Right renal pelvis (tissue), 4 donors: Measurements from ENCODE around the gene THAP5. TPM values are rescaled to one million over a fixed set of nuclear protein-coding genes. Genes with fewer than 3 reads are reported as not detected.
"Not testable (repeated sequence)": the region's sequence is repeated elsewhere in the genome, so short reads cannot be mapped to it uniquely, and the experiment has no call there.

Experiments
- DNase-seq, 4 donors: peaks; one replicate each; pipeline ENCODE4 v3.0.0-alpha.2; 2013; ENCODE audit warnings: low read depth in 4 of 4, low spot score in 3 of 4, missing footprints in 1 of 4
- polyA plus RNA-seq, 4 donors: library from polyadenylated mRNA; unstranded; fragments of 120-200 nt; gene quantifications; one replicate each; pipeline ENCODE4 v1.2.1, GENCODE V29; 2013; ENCODE audit not compliant: insufficient read length in 4 of 4

Gene THAP5
- polyA plus RNA-seq, 4 donors = 36.6 to 48.7 (median 38.6) TPM

- DNase-seq = no peak
Observed at GRCh38 chr7:108585843-108586242, 16.3 kb upstream of the THAP5 start.

DNA sequence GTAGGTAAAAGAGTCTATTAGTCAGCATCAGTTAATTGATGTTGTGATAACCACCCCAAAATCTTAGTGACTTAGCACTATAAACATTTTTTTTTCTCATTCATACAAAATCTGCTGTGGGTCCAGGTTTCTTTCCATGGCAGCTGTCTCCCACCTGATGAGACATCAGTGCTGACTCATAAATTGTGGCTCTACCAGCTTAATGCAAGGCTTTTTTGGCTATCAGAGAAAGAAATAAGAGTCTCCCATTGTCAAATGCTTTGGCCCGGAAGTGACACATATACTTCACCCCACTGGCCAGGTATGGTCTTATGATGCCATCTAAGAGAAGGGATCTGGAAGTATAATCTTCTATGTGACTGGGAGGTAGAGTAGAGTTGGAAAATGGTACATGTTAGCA is 14.7 kb upstream of the THAP5 start:
- no peak for DNase-seq

GRCh38 chr7:108581655-108582491 is 12.4 kb upstream of the THAP5 start:
- DNase-seq = peak in 1 of 4 donors; percentile 31

- DNase-seq = no peak
Observed at GRCh38 chr7:108580298-108580697, 10.8 kb upstream of the THAP5 start.

DNA sequence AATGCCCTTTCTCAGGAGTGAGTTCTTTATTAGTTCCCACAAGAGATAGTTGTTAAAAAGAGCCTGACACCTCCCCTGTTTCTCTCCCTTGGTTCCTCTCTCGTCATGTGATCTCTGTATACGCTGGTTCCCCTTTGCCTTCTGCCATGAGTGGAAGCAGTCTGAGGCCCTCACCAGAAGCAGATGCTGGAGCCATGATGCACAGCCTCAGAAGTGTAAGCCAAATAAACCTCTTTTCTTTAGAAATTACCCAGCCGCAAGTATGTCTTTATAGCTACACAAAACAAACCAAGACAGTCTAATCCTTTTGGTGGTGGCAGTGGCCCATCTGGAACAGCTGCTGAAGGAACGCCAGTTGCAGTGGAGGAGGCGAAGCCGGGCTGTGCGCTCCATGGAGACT is 9.4 kb upstream of the THAP5 start:
- DNase-seq = no peak

DNA sequence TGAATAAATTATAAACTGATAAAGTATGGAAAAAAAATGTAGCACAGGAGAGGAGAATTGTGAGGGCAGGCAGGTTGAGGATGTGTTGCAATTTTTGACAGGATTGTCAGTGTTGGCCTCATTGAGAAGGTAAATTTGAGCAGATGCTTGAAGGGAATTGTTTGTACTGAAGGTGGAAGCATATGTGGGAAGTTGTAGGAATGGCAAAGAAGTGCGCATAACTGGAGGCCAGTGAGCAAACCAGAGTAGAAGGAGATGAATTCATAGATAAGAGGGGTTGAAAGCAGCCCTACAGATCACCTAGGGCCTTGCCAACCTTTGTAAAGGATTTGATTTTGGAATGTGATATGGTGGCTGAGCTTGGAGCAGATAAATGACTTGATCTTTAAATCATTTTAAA is 6.6 kb upstream of the THAP5 start:
- no peak for DNase-seq

GRCh38 chr7:108575156-108575555 is 5.7 kb upstream of the THAP5 start:
- no peak for DNase-seq

DNA sequence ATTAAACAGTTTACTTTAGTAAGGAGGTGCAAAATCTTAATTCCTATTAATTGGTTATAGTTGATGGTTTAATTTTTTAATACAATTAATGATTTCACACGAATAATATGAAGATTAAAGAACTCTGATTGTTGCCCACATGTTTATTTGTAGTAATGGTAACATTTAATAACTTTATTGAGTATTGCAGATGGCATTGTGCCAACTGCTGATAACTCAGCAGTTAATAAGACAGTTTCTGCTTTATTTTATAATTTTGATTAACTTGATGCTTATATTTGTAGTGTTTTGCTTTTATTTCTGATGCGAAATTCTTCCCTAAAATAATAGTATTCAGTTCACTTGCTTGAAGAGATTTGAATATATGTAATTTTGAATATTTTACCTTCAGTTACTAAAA is 3.0 kb upstream of the THAP5 start:
- DNase-seq = no peak

DNA sequence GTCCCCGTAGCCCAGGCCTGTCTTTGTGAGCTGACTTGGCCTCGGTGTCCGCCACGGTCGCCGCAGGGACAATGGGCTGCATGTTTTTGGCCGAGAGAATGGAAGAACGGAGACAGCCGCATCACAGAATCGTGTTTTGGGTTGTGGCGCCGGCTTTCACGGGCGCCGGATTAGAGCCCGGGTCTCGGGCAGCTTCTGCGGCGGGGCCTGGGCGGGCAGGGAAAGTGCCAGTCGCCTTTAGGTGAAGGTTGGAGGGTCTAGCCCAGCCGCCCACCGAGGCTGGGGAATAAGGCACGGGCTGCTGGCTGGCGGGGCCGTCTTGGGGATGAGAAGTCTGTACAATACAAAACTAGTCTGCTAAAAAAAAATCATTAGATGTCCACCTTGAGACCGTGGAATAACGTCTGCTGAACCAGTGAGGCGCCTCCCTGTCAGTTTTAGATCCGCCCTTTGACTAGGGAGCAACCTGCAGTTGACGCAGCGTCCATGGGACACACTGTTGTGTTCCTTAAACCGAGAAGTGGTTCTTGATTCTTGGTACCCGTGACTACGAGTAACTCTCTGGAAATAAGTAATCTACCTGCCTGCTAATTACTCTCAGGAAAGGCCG is 745 bp upstream of the THAP5 start:
- peak in 2 of 4 donors; percentile 25 to 37 for DNase-seq

- peak in 1 of 4 donors; percentile 23 for DNase-seq
Observed at GRCh38 chr7:108568801-108569380, 615 bp downstream of the THAP5 start.

- no peak for DNase-seq
Observed at GRCh38 chr7:108565987-108566386, 3.5 kb downstream of the THAP5 start.

DNA sequence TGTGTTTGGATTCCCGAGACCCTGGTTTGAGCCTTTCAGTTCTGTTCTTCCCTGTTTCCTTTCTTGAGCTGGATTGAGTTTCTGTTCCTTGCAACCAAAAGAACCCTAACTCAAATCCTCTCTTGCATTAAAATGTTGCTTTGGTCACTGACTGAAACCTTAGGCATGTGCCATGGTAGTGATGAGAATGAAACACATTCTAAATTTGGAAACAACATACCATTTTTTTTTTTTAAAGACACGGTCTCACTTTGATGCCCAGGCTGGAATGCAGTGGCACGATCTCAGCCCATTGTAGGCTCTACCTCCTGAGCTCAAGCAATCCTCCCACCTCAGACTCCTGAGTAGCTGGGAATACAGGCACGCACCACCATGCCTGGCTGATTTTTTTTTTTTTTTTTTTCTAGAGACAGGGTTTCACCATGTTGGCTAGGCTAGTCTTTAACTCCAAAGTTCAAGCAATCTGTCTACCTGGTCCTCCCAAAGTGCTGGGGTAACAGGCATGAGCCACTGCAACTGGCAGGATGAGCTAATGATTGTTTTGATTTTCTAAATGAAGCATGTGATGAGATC is 8.4 kb downstream of the THAP5 start:
- DNase-seq = no peak

DNA sequence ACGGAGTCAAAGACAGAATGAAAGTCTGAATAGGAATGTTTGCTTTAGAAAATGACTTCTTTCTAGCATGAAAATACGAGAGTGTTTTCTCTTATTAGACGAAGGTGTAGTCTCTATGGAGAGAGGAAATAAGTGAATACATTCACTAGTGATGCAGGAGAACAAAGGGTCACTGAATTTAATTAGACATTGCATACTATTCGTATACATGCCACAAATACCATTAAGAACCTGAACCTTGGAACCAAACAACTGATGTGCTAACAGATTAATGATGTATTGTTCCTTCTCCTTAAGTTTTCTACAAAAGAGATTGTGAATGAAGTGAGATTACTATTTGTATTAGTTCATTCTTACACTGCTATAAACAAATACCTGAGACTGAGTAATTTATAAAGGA is 10.3 kb downstream of the THAP5 start:
- DNase-seq = no peak

DNA sequence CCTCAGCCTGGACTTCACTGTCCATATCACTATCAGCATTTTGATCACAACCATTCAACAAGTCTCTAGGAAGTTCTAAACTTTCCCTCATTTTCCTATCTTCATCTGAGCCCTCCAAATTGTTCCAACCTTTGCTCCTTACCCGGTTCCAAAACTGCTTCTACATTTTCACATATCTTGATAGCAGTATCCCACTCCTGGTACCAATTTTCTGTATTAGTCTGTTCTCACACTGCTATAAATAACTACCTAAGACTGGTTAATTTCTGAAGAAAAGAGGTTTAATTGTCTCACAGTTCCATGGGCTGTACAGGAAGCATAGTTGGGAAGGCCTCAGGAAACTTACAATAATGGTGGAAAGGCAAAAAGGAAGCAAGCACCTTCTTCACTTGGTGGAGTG is 11.9 kb downstream of the THAP5 start:
- no peak for DNase-seq

GRCh38 chr7:108557191-108557590 is 12.3 kb downstream of the THAP5 start:
- no peak for DNase-seq

DNA sequence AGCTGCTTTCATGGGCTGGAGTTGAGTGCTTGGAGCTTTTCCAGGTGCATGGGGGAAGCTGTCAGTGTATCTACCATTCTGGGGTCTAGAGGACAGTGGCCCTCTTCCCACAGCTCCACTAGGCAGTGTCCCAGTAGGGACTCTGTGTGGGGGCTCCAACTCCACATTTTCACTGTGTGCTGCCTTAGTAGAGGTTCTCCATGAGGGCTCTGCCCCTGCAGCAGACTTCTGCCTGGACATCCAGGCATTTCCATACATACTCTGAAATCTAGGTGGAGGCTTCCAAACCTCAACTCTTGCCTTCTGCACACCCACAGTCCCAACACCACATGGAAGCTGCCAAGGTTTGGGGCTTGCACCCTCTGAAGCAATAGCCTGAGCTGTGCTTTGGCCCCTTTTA is 12.8 kb downstream of the THAP5 start:
- not testable (repeated sequence) for DNase-seq

DNA sequence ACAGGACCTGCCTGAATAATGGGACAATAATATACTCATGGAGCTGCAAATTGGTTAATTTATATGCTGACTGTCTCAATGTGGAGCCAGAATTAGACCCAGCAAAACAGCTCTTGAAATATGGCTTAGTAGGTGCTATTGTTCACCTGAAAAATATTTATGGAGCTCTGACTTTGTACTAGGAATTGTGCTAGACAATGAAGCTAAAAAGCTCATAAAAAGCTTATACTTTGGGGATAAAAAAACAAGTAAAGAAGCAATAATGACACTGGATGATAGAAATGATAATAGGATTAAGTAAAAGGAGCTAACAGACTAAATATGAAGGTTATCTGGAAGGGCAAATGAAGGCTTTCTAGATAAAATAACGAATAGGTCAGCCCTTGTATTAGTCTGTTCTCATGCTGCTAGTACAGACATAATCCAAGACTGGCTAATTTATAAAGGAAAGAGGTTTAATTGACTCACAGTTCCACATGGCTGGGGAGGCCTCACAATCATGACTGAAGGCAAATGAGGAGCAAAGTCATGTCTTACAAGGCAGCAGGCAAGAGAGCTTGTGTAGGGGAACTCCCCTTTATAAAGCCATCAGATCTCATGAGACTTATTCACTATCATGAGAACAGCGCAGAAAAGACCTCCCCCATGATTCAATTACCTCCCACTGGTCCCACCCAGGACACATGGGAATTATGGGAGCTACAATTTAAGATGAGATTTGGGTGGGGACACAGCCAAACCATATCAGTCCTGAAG is 21.2 kb downstream of the THAP5 start:
- DNase-seq = not testable (repeated sequence)

GRCh38 chr7:108541478-108541877 is 28.0 kb downstream of the THAP5 start:
- DNase-seq = no peak

- not testable (repeated sequence) for DNase-seq
Observed at GRCh38 chr7:108538685-108539084, 30.8 kb downstream of the THAP5 start.

GRCh38 chr7:108538236-108538635 is 31.3 kb downstream of the THAP5 start:
- DNase-seq = not testable (repeated sequence)

GRCh38 chr7:108537229-108537628 is 32.3 kb downstream of the THAP5 start:
- no peak for DNase-seq
